ENCODE data around the gene INTS14.

GRCh38 chr15:65561934-65562333 lies 49.0 kb downstream of the INTS14 start:
- no peak for TF ChIP-seq EZH2phosphoT487 (IDR thresholded peaks at IDR 0.05; ENCODE audit: low read depth, severe bottlenecking, unreplicated experiment)
- TF ChIP-seq CTCF (IDR thresholded peaks at IDR 0.05; ENCODE audit: poor library complexity): no peak
- no peak for TF ChIP-seq EZH2 (IDR thresholded peaks at IDR 0.05; ENCODE audit: borderline replicate concordance)

All from hepatocyte (in vitro differentiated cells).